Natural killer cell (primary cell): ENCODE results near the gene TH. TPM values are rescaled to one million over a fixed set of nuclear protein-coding genes. Genes with fewer than 3 reads are reported as not detected.

ENCODE experiments used
- ATAC-seq, 3 donors: fragments of 150-1000 bp in 2 of 3; fragments of 200-7000 bp in 1 of 3; cut with Tn5 transposase; 1 replicate in 1 of 3; 2 replicates in 2 of 3; pipeline ENCODE4 v1.10.0; 2021; ENCODE audit warnings: mild to moderate bottlenecking in 2 of 3, moderate library complexity in 2 of 3
- DNase-seq, 2 donors: peaks; one replicate each; pipeline versions ENCODE4 v3.0.0 to v3.0.0-alpha.2; 2013 to 2021; ENCODE audit warnings: mixed read lengths in 1 of 2
- H3K27ac ChIP-seq: one replicate; pipeline ENCODE4 v1.5.1; 2013; ENCODE audit warnings: mild to moderate bottlenecking, low read length
- H3K27me3 ChIP-seq: one replicate; pipeline ENCODE4 v1.6.1; 2013; ENCODE audit warnings: low read length; ENCODE audit not compliant: control insufficient read depth, insufficient read depth
- H3K36me3 ChIP-seq: one replicate; pipeline ENCODE4 v1.6.1; 2013; ENCODE audit warnings: low read length; ENCODE audit not compliant: control insufficient read depth, insufficient read depth
- H3K4me1 ChIP-seq: one replicate; pipeline ENCODE4 v1.6.1; 2013; ENCODE audit warnings: low read length; ENCODE audit not compliant: control insufficient read depth, insufficient read depth
- H3K4me3 ChIP-seq: one replicate; pipeline ENCODE4 v1.5.1; 2013; ENCODE audit warnings: low read length
- H3K9me3 ChIP-seq: one replicate; pipeline ENCODE4 v1.6.1; 2013; ENCODE audit warnings: low read length; ENCODE audit not compliant: control insufficient read depth, insufficient read depth
- H3K27ac Mint-ChIP-seq, 2 donors: one replicate each; pipeline ENCODE4 v1.8.0; 2022; ENCODE audit warnings: mild to moderate bottlenecking in 2 of 2, mixed read lengths in 2 of 2, moderate library complexity in 1 of 2
- H3K27me3 Mint-ChIP-seq, 2 donors: one replicate each; pipeline ENCODE4 v1.8.0; 2022; ENCODE audit warnings: low read depth in 2 of 2, mixed read lengths in 2 of 2
- H3K36me3 Mint-ChIP-seq: one replicate; pipeline ENCODE4 v1.8.0; 2022; ENCODE audit warnings: mixed read lengths
- H3K4me1 Mint-ChIP-seq, 2 donors: one replicate each; pipeline ENCODE4 v1.8.0; 2022; ENCODE audit warnings: mixed read lengths in 2 of 2
- H3K4me3 Mint-ChIP-seq: one replicate; pipeline ENCODE4 v1.8.0; 2022; ENCODE audit warnings: mild to moderate bottlenecking, moderate library complexity, mixed read lengths
- H3K9me3 Mint-ChIP-seq, 2 donors: one replicate each; pipeline ENCODE4 v1.8.0; 2022; ENCODE audit warnings: mixed read lengths in 2 of 2
- CTCF ChIP-seq: fragments of 200-600 bp; IDR thresholded peaks from one replicate; pipeline ENCODE4 v1.8.0; 2022; ENCODE audit warnings: antibody characterized with exemption
- WGBS: methylation state at CpG from one replicate; pipeline ENCODE4 v1.1.7; 2013; ENCODE audit warnings: missing lambda C conversion rate; ENCODE audit not compliant: insufficient coverage; 5-methylcytosine and 5-hydroxymethylcytosine counted together
- intact Hi-C: fragments of 100-400 bp; cut with micrococcal nuclease; formaldehyde crosslinking; loops from one replicate; pipeline ENCODE4 v1.14.2; 2022
- total RNA-seq, 4 donors: library from RNA; stranded (reverse); fragments of 120-200 nt in 1 of 4; gene quantifications; one replicate each; pipeline versions ENCODE4 v1.2.3 to v1.2.4, GENCODE V29; 2013 to 2022

TH gene
- total RNA-seq, 3 donors from 2014 or later (not counting 1 experiment from before 2014, with no cell fraction given) = not detected

- intact Hi-C loops = no loop called here
- no peak overlapping the region for H3K27ac ChIP-seq
- DNase-seq (peak in 1 of 2 donors; percentile 1), ATAC-seq (no peak)
- H3K4me3 Mint-ChIP-seq = no peak overlapping the region
- peaks cover 0 to 6% of the 10 kb centered on the region in 2 donors for H3K4me1 Mint-ChIP-seq
- no peaks in the 10 kb centered on the region for H3K36me3 ChIP-seq
- H3K27me3 Mint-ChIP-seq = no peaks in the 10 kb centered on the region
- no peaks in the 10 kb centered on the region for H3K9me3 ChIP-seq
- H3K4me1 ChIP-seq = no peaks in the 10 kb centered on the region
- no peak overlapping the region for H3K4me3 ChIP-seq
- 85% methylated on average over 1 of the region's 1 CpG for WGBS
- no peak overlapping the region for H3K27ac Mint-ChIP-seq
- H3K27me3 ChIP-seq = no peaks in the 10 kb centered on the region
- no peaks in the 10 kb centered on the region for H3K36me3 Mint-ChIP-seq
- peaks cover 2 to 3% of the 10 kb centered on the region in 2 donors for H3K9me3 Mint-ChIP-seq
- TF ChIP-seq CTCF = no peak
Measured at GRCh38 chr11:2205214-2205720, 33.7 kb upstream of the TH start.

- Histone ChIP-seq H3K27me3 (no peaks in the 10 kb centered on the region), H3K9me3 (no peaks in the 10 kb centered on the region), H3K36me3 (no peaks in the 10 kb centered on the region), H3K27ac (no peak overlapping the region), H3K4me1 (no peaks in the 10 kb centered on the region), H3K4me3 (no peak overlapping the region)
- Mint-ChIP-seq H3K9me3 (peaks cover 2 to 3% of the 10 kb centered on the region in 2 donors), H3K27me3 (no peaks in the 10 kb centered on the region), H3K4me3 (no peak overlapping the region), H3K4me1 (peaks cover 0 to 6% of the 10 kb centered on the region in 2 donors), H3K36me3 (no peaks in the 10 kb centered on the region), H3K27ac (no peak overlapping the region)
- WGBS = 93% methylated on average over 21 of the region's 21 CpGs
- DNase-seq (no peak), ATAC-seq (no peak)
- no peak for TF ChIP-seq CTCF
- intact Hi-C loops = no loop called here
Measured at GRCh38 chr11:2204361-2205213, 33.0 kb upstream of the TH start.

- H3K4me1 Mint-ChIP-seq = peaks cover 0 to 6% of the 10 kb centered on the region in 2 donors
Measured at GRCh38 chr11:2203440-2204259, 32.0 kb upstream of the TH start.

More at GRCh38 chr11:2203440-2204259, 32.0 kb upstream of the TH start:
- no peak for DNase-seq
- Histone ChIP-seq H3K4me1 (peaks cover 9% of the 10 kb centered on the region), H3K36me3 (no peaks in the 10 kb centered on the region), H3K27me3 (no peaks in the 10 kb centered on the region), H3K9me3 (no peaks in the 10 kb centered on the region), H3K4me3 (no peak overlapping the region), H3K27ac (no peak overlapping the region)
- no peak for ATAC-seq
- H3K27ac Mint-ChIP-seq = no peak overlapping the region
- intact Hi-C loops = no loop called here
- H3K36me3 Mint-ChIP-seq = no peaks in the 10 kb centered on the region
- H3K27me3 Mint-ChIP-seq = no peaks in the 10 kb centered on the region
- H3K4me3 Mint-ChIP-seq = no peak overlapping the region
- no peak for TF ChIP-seq CTCF
- 90% methylated on average over 22 of the region's 23 CpGs for WGBS
- peaks cover 2 to 3% of the 10 kb centered on the region in 2 donors for H3K9me3 Mint-ChIP-seq
